GM13976 (cell line): ENCODE results near the gene SLC43A2.
A peak's percentile ranks its signal among the peaks of the same experiment; 100 is the strongest.
"Not testable (repeated sequence)": the region's sequence is repeated elsewhere in the genome, so short reads cannot be mapped to it uniquely, and the experiment has no call there.

Experiments used
- DNase-seq: peaks from one replicate; pipeline ENCODE4 v3.0.0; 2012; ENCODE audit warnings: low spot score
- CTCF ChIP-seq: IDR thresholded peaks from 2 replicates; pipeline ENCODE4 v1.5.1; 2012; ENCODE audit warnings: borderline replicate concordance, mild to moderate bottlenecking; ENCODE audit not compliant: insufficient read depth; ENCODE audit errors: extremely low read depth, missing control alignments, control extremely low read depth
- in situ Hi-C: fragments of 300-500 bp; cut with MboI; formaldehyde crosslinking; loops from one replicate; pipeline ENCODE4 v1.12.0; 2022; ENCODE audit warnings: low sequenced_read_pairs, mixed read lengths, inconsistent platforms; ENCODE audit not compliant: unreplicated experiment

SLC43A2 gene

GRCh38 chr17:1563786-1564613 lies 64.6 kb downstream of the SLC43A2 start:
- no peak for DNase-seq
- TF ChIP-seq CTCF, result no peak
- in situ Hi-C loops, result no loop called here

- in situ Hi-C loops, DNase-seq: not testable (repeated sequence)
These were observed 65.2 kb downstream of the SLC43A2 start for GRCh38 chr17:1563471-1563785.

- in situ Hi-C loops, result no loop called here
- TF ChIP-seq CTCF, result no peak
- no peak for DNase-seq
These were observed 66.4 kb downstream of the SLC43A2 start for GRCh38 chr17:1562176-1562643.

- DNase-seq, result peak; percentile 74
- peak; percentile 32 for TF ChIP-seq CTCF
- in situ Hi-C loops, result no loop called here
These were observed 67.0 kb downstream of the SLC43A2 start for GRCh38 chr17:1561420-1562175.

GRCh38 chr17:1560858-1561355 lies 67.7 kb downstream of the SLC43A2 start:
- TF ChIP-seq CTCF, result no peak
- in situ Hi-C loops, result no loop called here
- no peak for DNase-seq

- in situ Hi-C loops, result no loop called here
These were observed 68.4 kb downstream of the SLC43A2 start for GRCh38 chr17:1560101-1560857.

More at GRCh38 chr17:1560101-1560857, 68.4 kb downstream of the SLC43A2 start:
- no peak for TF ChIP-seq CTCF
- no peak for DNase-seq
